DOHH2 (cell line): Measurements from ENCODE around the gene MALRD1.

ENCODE experiments used
- H3F3A ChIP-seq: fragments of 200-600 bp; sonication (generic), shearing (Covaris generic); 2 replicates; pipeline ENCODE4 v1.6.0; 2016; ENCODE audit warnings: antibody characterized with exemption, mild to moderate bottlenecking; ENCODE audit not compliant: control insufficient read depth, insufficient read depth
- H3K27ac ChIP-seq: fragments of 200-600 bp; sonication (generic); 2 replicates; pipeline ENCODE4 v1.5.1; 2014; ENCODE audit warnings: low read depth, mild to moderate bottlenecking, low read length, moderate library complexity
- H3K27me3 ChIP-seq: fragments of 200-600 bp; sonication (generic); 2 replicates; pipeline ENCODE4 v1.6.1; 2014; ENCODE audit warnings: mild to moderate bottlenecking, low read length, mixed read lengths; ENCODE audit not compliant: control insufficient read depth
- H3K36me3 ChIP-seq: fragments of 200-600 bp; sonication (generic); 2 replicates; pipeline ENCODE4 v1.6.1; 2014; ENCODE audit warnings: mild to moderate bottlenecking, low read length, moderate library complexity, mixed read lengths; ENCODE audit not compliant: control insufficient read depth
- H3K4me1 ChIP-seq: fragments of 200-600 bp; sonication (generic); 2 replicates; pipeline ENCODE4 v1.6.1; 2014; ENCODE audit warnings: mild to moderate bottlenecking, low read length, mixed read lengths; ENCODE audit not compliant: control insufficient read depth
- H3K4me2 ChIP-seq: fragments of 200-600 bp; sonication (generic); 2 replicates; pipeline ENCODE4 v1.6.0; 2014; ENCODE audit warnings: mild to moderate bottlenecking, low read length, moderate library complexity
- H3K4me3 ChIP-seq: fragments of 200-600 bp; sonication (generic); 2 replicates; pipeline ENCODE4 v1.5.1; 2014; ENCODE audit warnings: mild to moderate bottlenecking, low read length, mixed read lengths
- H3K79me2 ChIP-seq: fragments of 200-600 bp; sonication (generic); 2 replicates; pipeline ENCODE4 v1.6.1; 2014; ENCODE audit warnings: mild to moderate bottlenecking, low read length, mixed read lengths; ENCODE audit not compliant: control insufficient read depth
- H3K9me2 ChIP-seq: fragments of 200-600 bp; sonication (generic); replicated peaks from 2 replicates; pipeline ENCODE4 v1.6.1; 2014; ENCODE audit warnings: mild to moderate bottlenecking, low read length, mixed read lengths; ENCODE audit not compliant: control insufficient read depth
- H3K9me3 ChIP-seq: fragments of 200-600 bp; sonication (generic); 2 replicates; pipeline ENCODE4 v1.6.1; 2014; ENCODE audit warnings: antibody characterized with exemption, low read length, mixed read lengths; ENCODE audit not compliant: control insufficient read depth, insufficient read depth
- H4K20me1 ChIP-seq: fragments of 200-600 bp; sonication (generic); 2 replicates; pipeline ENCODE4 v1.6.0; 2014; ENCODE audit warnings: low read depth, mild to moderate bottlenecking, antibody characterized with exemption, low read length, moderate library complexity; ENCODE audit not compliant: control insufficient read depth, insufficient read depth
- EZH2phosphoT487 ChIP-seq: fragments of 200-600 bp; sonication (generic); IDR thresholded peaks from 2 replicates; pipeline ENCODE4 v1.6.1; 2017; ENCODE audit warnings: borderline replicate concordance, mild to moderate bottlenecking, antibody characterized with exemption, low read length, moderate library complexity, mixed read lengths
- TF ChIP-seq, protein P1 (sequence below): fragments of 200-600 bp; sonication (generic); IDR thresholded peaks from one replicate; pipeline ENCODE4 v1.5.1; 2014; ENCODE audit warnings: antibody characterized with exemption, mild to moderate bottlenecking, low read depth, low read length; ENCODE audit not compliant: poor library complexity, severe bottlenecking

Gene MALRD1

DNA sequence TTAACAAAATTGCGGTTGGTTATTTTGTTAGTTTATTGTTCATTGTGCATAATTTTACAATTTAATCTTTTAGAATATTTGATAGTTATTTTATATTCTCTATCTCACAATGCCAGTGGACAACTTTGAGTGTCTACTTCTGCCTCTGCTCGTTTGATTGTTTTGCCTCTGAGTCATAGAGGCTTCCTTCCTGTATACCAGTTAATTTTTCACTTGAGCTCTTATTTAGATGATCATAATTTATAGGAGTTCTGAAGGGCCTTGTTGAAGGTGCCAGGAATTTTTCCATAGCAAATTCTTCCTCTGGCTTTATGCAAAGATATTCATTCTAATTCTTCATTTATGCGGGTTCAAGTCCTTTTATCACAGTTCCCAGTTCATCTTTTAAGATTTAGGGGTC, 5.2 kb upstream of the MALRD1 start:
- H3K4me1 ChIP-seq: no peaks in the 10 kb centered on the region
- no peaks in the 10 kb centered on the region for H3K9me3 ChIP-seq
- H3K4me3 ChIP-seq: no peak overlapping the region
- no peaks in the 10 kb centered on the region for H3K9me2 ChIP-seq
- no peaks in the 10 kb centered on the region for H4K20me1 ChIP-seq
- H3K27me3 ChIP-seq: no peaks in the 10 kb centered on the region
- H3K4me2 ChIP-seq: no peak overlapping the region
- H3K79me2 ChIP-seq: no peaks in the 10 kb centered on the region
- H3K36me3 ChIP-seq: no peaks in the 10 kb centered on the region
- no peaks in the 10 kb centered on the region for H3F3A ChIP-seq
- no peak overlapping the region for H3K27ac ChIP-seq
- TF ChIP-seq EZH2phosphoT487: no peak
- TF ChIP-seq, protein P1, sequence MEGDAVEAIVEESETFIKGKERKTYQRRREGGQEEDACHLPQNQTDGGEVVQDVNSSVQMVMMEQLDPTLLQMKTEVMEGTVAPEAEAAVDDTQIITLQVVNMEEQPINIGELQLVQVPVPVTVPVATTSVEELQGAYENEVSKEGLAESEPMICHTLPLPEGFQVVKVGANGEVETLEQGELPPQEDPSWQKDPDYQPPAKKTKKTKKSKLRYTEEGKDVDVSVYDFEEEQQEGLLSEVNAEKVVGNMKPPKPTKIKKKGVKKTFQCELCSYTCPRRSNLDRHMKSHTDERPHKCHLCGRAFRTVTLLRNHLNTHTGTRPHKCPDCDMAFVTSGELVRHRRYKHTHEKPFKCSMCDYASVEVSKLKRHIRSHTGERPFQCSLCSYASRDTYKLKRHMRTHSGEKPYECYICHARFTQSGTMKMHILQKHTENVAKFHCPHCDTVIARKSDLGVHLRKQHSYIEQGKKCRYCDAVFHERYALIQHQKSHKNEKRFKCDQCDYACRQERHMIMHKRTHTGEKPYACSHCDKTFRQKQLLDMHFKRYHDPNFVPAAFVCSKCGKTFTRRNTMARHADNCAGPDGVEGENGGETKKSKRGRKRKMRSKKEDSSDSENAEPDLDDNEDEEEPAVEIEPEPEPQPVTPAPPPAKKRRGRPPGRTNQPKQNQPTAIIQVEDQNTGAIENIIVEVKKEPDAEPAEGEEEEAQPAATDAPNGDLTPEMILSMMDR: no peak

DNA sequence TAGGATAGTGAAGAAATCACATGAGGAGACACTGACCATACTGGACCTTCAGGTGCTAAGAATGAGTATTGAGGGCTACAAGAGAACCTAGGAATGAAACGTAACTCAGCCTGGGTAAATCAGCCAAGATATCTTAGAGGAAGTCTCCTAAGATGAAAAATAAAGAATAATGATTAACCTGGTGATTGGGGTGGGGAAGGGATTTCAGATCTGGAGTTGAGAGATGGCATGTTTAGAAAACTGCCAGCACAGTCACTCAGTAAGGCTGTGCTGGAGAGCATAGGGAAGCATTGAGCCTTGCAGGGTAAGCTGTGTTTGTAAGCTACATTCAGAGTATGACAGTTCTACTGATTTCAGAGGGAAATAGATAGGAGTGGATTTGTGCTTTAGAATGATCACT, 1.9 kb upstream of the MALRD1 start:
- Histone ChIP-seq H3K27ac (no peak overlapping the region), H3K4me2 (no peak overlapping the region), H3K79me2 (no peaks in the 10 kb centered on the region), H3K9me3 (no peaks in the 10 kb centered on the region), H3K4me3 (no peak overlapping the region), H3K4me1 (no peaks in the 10 kb centered on the region), H3K36me3 (no peaks in the 10 kb centered on the region), H4K20me1 (no peaks in the 10 kb centered on the region), H3K9me2 (no peaks in the 10 kb centered on the region), H3F3A (no peaks in the 10 kb centered on the region), H3K27me3 (no peaks in the 10 kb centered on the region)
- no peak for TF ChIP-seq EZH2phosphoT487
- TF ChIP-seq, protein P1: no peak

DNA sequence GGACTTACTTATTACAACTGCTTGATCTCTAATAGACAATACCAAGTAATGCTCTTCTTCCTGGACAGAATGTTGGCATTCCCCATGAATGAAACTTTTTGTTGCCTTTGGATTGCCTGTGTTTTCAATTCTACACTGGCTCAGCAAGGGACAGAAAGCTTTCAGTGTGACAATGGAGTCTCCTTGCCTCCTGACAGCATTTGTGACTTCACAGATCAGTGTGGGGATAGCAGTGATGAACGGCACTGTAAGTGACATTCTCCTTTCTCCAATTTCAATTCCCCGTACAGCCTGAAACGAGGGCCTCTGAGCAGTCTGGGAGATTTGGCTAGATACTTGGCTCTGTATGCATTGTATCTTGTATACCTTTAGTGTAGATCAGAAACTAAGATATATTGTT, 290 bp downstream of the MALRD1 start:
- Histone ChIP-seq H4K20me1 (no peaks in the 10 kb centered on the region), H3K36me3 (no peaks in the 10 kb centered on the region), H3K4me1 (no peaks in the 10 kb centered on the region), H3K9me2 (no peaks in the 10 kb centered on the region), H3K4me3 (no peak overlapping the region), H3K4me2 (no peak overlapping the region), H3F3A (no peaks in the 10 kb centered on the region), H3K27me3 (no peaks in the 10 kb centered on the region), H3K9me3 (no peaks in the 10 kb centered on the region), H3K27ac (no peak overlapping the region), H3K79me2 (no peaks in the 10 kb centered on the region)
- TF ChIP-seq, protein P1: no peak
- TF ChIP-seq EZH2phosphoT487: no peak

DNA sequence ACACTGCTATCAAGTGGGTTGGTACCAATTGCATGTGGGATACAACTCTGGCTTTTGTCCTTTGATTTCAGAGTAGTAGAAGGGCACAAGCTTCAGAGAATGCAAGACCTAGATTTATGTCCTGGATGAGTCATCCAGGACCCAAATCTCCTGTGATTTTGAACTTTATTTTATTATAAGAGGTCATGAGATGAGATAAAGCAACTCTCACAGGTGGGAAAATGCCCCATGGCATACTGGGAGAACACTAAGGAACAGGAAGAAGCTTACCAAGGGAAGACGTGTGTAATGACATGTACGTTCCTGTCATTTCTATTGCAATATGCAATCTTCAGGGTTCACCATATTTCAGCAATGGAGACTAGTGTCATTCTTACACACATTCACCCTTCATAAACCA, 966 bp downstream of the MALRD1 start:
- Histone ChIP-seq H4K20me1 (no peaks in the 10 kb centered on the region), H3K4me1 (no peaks in the 10 kb centered on the region), H3K4me2 (no peak overlapping the region), H3K27me3 (no peaks in the 10 kb centered on the region), H3K9me2 (no peaks in the 10 kb centered on the region), H3K4me3 (no peak overlapping the region), H3F3A (no peaks in the 10 kb centered on the region), H3K9me3 (no peaks in the 10 kb centered on the region), H3K79me2 (no peaks in the 10 kb centered on the region), H3K36me3 (no peaks in the 10 kb centered on the region), H3K27ac (no peak overlapping the region)
- no peak for TF ChIP-seq EZH2phosphoT487
- TF ChIP-seq, protein P1: no peak
